GM19023 (cell line): ENCODE data around the gene KSR1.
"Not testable (repeated sequence)": the region's sequence is repeated elsewhere in the genome, so short reads cannot be mapped to it uniquely, and the experiment has no call there.

Experiments
- ATAC-seq: cut with Tn5 transposase; IDR thresholded peaks from one replicate; pipeline ENCODE4 v1.9.1; 2021; ENCODE audit warnings: mild to moderate bottlenecking, moderate library complexity; ENCODE audit not compliant: unreplicated experiment

KSR1 gene

DNA sequence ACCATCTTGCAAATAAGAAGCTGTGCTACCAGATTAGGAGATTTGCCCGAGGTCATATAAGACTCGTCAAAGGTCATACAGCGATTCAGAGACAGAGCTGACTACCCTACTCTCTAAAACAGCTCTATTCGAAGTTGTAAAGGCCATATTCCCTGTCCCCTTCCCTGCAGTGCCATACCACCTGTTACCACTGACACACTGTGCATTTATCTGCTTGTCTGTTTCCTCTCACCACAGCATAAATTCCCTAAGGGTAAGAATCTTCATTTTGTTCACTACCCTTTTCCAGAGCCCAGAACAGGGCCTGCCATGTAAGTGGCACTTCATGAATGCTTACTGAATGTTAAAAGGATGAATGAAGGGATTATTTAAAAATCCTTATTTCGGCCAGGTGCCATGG lies 3.4 kb upstream of the KSR1 start:
- ATAC-seq, result no peak

DNA sequence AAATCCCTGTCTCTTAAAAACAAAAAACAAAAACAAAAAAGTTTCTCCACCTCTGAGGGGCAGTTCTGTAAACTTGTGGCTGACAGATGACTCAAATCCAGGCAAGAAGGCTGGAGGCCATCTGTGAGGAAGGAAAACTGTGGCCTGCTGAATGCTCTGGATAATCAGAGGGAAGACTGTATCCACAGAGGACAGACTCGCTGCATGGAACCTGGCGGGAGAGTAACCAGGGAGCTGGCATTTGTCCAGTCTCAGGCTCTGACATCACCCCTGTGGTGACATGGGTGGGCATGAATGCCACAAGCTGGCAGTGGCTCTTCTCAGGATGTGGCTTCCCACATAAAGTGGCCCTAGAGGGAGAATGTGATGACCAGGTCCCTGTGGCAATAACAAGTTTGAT lies 2.8 kb upstream of the KSR1 start:
- no peak for ATAC-seq

DNA sequence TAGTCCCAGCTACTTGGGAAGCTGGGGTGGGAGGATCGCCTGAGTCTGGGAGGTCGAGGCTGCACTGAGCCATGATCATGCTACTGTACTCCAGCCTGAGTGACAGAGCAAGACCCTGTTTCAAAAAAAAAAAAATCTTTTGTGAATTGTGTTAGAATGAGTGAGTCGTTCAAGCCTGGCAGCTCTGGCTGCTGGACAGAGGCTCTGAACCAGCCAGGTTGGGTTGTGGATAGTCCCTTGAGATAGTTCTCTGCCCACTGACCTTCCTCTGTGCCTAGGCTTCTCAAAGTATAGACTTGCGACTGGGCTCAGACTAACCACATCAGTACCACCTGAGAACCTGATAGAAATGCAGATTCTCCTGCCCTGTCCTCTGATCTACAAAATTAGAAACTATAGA lies 2.2 kb upstream of the KSR1 start:
- no peak for ATAC-seq

DNA sequence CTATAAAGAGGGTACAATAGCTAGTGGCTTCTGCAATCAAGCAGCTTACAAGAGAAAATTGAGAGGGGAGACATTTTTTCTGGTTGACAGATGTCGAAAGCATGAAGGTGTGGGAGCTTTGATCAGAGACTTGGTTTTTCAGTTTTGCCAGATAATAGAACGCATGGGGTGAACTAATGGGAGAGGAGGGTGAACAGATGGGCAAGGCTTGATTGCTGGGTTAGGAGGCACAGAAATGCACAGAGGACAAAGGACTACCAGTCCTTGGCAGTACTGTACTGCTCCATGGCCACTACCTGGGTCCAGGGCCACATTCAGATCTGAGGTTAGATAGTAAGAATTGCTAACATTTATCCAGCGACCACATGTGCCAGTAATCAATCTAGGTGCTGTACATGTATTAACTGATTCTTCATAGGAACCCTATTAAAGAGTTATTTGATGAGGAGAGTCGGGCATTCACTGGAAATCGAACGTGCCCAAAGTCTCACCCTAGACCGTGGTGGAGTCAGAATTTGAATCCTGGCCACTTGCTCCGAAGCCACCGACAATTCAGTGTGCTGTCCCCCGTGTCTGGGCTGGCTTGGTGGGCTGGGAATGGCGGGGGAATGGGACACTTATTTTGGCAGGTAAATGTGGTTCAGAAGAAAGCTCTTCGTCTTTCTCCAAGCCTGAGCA lies 873 bp upstream of the KSR1 start:
- ATAC-seq, result no peak

DNA sequence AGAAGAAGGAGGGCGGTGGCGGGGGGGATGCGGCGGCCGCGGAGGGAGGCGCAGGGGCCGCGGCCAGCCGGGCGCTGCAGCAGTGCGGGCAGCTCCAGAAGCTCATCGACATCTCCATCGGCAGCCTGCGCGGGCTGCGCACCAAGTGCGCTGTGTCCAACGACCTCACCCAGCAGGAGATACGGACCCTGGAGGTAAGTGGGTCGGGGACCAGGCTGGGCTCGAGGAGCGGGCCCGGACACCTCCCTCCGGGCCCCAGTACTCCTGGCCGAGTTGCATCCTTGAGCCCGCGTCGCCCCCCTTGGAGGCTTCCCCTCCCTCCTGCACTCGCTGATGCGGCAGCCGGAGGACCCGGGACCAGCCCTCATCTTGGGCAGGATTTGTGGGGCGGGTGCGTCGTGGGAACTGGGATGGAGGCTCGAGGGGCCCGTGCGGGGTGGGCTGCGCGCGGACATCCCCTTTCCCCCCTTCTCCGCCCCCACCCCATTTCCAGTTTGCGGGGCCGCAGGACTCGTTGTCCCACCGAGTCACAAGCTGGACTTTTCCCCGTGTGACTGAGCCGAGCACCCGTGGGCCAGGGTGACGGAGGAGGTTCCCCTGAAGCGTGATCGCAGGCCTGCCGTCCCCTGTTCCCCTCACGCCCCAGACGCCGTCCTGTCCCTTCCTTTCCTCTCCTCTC lies 572 bp downstream of the KSR1 start:
- no peak for ATAC-seq

GRCh38 chr17:27457360-27457715 lies 1.1 kb downstream of the KSR1 start:
- ATAC-seq, result no peak

- ATAC-seq, result no peak
These were observed 1.7 kb downstream of the KSR1 start for GRCh38 chr17:27457731-27458523.

- ATAC-seq, result no peak
These were observed 2.3 kb downstream of the KSR1 start for GRCh38 chr17:27458524-27458908.

GRCh38 chr17:27459433-27459832 lies 3.2 kb downstream of the KSR1 start:
- no peak for ATAC-seq

- no peak for ATAC-seq
These were observed 4.0 kb downstream of the KSR1 start for GRCh38 chr17:27460196-27460725.

DNA sequence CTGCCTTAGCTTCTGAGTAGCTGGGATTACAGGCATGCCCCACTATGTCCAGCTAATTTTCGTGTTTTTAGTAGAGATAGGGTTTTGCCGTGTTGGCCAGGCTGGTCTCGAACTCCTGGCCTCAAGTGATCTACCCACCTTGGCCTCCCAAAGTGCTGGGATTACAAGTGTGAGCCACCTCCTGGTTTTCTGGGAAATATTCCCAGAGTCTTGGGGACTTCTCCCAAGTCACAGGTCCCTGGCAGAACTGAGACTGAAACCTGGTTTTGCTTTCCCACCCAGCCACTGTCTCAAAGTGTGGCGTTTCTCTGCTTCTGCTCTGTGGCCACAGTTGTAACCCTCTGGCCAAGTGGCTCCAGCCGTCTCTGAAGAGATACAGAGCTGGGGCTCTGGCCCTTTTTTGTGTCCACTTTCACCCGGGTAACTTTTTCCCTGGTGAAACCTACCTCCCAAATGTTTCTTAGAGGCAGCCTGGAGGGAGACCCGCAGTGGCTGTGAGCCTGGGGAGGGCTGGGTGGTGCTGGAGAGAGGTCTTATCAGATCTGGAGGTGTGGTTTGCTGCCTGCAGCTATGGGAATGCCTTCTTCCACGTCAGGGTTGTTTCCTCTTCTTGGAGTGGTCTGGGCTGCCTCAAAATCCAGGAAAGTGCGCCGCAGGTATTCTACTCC lies 5.1 kb downstream of the KSR1 start:
- ATAC-seq, result no peak

- ATAC-seq, result no peak
These were observed 5.9 kb downstream of the KSR1 start for GRCh38 chr17:27462149-27462548.

- no peak for ATAC-seq
These were observed 6.5 kb downstream of the KSR1 start for GRCh38 chr17:27462714-27463113.

- no peak for ATAC-seq
These were observed 7.0 kb downstream of the KSR1 start for GRCh38 chr17:27463235-27463677.

DNA sequence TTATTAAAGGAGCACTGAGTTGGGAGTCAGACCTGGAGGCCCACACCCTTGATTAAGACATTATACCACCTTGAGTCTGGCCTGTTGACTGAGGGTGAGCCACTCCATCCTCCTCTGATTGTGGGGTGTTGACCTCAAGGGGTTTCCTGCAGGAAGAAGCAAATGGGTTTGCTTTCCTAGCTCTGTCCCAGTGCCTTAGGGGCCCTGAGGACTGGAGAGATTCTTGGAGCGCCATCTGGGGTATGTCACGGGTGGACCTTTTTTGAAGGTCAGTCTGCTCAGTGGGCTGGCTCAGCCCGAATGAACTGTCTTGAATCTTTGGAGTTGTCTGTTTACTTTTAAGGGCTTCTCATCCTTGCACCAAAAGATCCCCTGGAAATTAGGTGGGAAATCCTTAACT lies 7.8 kb downstream of the KSR1 start:
- ATAC-seq, result not testable (repeated sequence)

DNA sequence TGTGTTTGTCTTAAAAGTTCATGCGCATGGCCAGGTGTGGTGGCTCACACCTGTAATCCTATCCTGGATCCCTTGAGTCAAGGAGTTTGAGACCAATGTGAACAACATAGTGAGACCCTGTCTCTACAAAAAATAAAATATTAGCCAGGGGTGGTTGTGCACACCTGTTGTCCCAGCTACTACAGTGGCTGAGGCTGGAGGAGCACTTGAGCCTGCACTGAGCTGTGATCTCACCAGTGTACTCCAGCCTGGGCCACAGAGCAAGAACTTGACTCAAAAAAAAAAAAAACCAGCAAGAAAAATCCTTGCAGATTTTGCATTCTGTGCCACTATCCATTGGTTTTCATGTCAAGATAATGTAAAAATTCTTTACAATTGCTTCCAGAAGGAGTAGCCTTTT lies 8.2 kb downstream of the KSR1 start:
- ATAC-seq, result no peak

DNA sequence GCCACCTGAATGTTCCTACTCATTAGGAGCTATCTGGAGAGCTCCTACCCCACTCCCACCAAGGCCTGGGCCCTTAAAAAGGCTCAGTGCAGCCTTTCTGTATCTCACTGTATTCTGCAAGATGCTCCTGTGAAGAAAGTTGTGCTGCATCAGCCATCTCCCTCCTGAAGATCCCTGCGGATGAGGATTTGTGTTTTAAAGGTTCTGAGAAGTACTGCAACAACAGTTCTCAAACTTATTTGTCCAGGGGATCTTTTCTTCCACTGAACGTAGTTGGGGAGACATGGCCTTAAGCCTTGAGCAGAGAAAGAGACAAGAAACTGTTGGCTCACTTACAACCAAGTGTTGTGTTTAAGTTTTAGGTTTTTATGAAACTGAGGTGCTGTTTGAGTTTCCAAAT lies 9.6 kb downstream of the KSR1 start:
- ATAC-seq, result not testable (repeated sequence)

- peak; percentile 8 for ATAC-seq
These were observed 10.1 kb downstream of the KSR1 start for GRCh38 chr17:27466376-27466742.

DNA sequence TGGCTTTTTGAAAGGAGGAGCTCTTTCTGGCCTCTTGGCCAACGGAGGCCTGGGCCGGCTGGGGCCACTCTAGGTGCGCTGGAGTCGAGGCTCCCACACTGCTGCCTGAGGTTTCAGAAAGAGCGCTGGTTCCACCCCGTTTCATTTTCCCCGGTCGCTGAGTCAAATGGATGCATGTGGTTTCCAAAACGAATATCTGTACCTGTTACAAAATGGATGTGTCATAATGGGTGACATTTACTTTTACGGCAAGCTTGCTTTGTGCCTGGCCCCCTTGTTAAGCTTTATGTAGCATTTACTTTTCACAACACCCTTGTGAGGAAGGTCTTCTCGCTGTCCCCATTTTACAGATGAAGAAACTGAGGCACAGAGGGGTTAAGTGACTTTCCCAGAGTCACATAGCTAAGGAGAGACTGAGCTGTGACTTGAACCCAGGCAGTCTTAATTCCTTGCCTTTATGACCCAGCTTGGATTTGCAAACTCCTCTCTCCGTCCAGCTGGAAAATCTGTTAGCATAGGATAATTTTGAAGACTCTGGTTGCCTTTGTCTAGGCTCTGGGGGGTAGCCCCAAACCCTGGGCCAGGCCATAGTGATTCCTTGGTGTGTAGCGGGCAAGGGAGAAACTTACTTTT lies 10.6 kb downstream of the KSR1 start:
- ATAC-seq, result peak; percentile 71

GRCh38 chr17:27469256-27469655 lies 13.0 kb downstream of the KSR1 start:
- ATAC-seq, result no peak
